Transverse colon (tissue), 3 donors: ENCODE data around the gene OR2M5.

ENCODE experiments used
- POLR2A ChIP-seq: fragments of 450-650 bp; IDR thresholded peaks from one replicate; pipeline ENCODE4 v1.6.1; 2016; ENCODE audit warnings: antibody characterized with exemption, mild to moderate bottlenecking, moderate library complexity
- POLR2AphosphoS5 ChIP-seq, 3 donors: sonication (generic); formaldehyde crosslinking; IDR thresholded peaks; one replicate each; pipeline ENCODE4 v1.6.1; 2016; ENCODE audit warnings: antibody characterized with exemption in 3 of 3

- TF ChIP-seq POLR2A: no peak
- no peak for TF ChIP-seq POLR2AphosphoS5 (IDR thresholded peaks at IDR 0.05)
These were observed 44.1 kb downstream of the OR2M5 start for GRCh38 chr1:248189026-248189425.
